Stimulated activated CD4-positive, alpha-beta T cell treated with anti-CD3 and anti-CD28 coated beads, Interleukin-12 subunit alpha, Interleukin-12 subunit beta, amount 100 ng/mL, for 4 hours (primary cell): Measurements from ENCODE around the gene C1QTNF1.

ENCODE experiments used
- DNase-seq: peaks from one replicate; pipeline ENCODE4 v3.0.0-alpha.2; 2020

The C1QTNF1 gene

DNA sequence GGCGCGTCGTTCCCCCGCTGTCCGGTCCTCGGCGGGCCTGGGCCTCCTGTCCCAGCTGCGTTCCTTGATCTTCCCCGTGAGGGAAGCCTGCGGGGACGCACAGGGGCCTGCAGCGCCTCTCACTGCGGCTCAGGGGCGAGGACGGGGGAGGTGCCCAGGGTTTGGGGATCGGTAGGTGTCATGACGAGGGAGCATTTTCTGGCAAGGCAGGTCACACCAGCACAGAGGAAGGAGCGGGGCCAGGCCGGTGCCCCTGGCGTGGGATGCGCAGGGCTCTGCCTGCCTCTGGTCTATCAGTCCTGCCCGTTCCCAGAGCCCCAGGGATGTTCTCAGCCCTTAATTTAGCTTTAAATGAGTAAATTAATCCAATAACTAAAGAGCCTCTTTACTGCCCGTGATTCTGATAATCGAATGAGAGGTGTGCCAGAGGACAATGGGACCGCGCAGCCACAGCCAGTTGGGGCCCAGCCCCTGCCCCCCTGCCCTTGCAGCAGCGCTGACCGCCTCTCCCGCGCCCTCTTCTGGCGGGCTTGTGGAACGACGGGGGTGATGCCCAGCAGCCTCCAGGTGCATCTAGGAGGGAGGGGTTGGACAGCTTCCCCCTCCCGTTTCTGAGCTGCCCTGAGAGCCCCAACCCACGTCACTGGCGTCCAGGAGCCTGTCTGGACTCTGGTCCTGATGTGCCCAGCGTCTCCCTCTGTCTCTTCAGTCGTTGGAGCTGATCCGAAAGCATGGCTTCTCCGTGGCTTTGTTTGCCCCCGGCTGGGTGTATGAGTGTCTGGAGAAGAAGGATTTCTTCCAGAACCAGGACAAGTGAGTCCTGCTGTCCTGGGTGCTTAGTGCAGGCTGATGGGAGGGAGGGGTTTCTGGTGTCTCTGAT lies 58.6 kb downstream of the C1QTNF1 start:
- peak; percentile 44 for DNase-seq

DNA sequence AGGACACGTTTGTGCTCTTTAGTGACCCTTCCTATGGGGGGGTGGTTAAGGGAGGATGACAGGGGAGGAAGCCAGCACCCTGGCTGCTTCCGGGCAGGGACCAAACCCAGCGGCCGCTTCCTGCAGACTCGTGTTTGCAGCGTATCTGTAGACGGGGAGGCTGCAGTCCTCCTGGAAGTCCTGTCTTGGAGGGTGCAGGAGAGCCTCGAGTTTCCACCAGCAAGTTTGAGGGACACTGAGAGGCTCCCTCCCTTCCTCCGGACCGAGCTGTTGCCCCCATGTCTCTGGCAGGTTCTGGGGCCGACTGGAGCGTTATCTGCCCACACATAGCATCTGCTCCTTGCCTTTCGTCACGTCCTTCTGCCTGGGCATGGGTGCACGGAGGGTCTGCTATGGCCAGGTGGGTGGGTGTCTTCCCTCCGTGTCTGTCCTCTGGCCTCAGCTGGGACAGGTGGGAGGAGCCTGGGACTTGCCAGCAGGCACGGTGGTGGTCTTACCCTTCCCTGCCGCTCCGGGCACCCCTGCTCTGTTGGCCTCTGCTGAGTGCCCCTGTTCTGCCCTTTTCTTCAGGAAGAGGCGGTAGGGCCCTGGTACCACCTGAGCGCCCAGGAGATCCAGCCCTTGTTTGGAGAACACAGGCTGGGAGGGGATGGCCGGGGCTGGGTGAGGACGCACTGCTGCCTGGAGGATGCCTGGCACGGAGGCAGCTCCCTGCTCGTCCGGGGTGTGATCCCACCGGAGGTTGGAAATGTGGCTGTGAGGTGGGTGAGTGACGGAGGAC lies 59.4 kb downstream of the C1QTNF1 start:
- DNase-seq, result no peak

DNA sequence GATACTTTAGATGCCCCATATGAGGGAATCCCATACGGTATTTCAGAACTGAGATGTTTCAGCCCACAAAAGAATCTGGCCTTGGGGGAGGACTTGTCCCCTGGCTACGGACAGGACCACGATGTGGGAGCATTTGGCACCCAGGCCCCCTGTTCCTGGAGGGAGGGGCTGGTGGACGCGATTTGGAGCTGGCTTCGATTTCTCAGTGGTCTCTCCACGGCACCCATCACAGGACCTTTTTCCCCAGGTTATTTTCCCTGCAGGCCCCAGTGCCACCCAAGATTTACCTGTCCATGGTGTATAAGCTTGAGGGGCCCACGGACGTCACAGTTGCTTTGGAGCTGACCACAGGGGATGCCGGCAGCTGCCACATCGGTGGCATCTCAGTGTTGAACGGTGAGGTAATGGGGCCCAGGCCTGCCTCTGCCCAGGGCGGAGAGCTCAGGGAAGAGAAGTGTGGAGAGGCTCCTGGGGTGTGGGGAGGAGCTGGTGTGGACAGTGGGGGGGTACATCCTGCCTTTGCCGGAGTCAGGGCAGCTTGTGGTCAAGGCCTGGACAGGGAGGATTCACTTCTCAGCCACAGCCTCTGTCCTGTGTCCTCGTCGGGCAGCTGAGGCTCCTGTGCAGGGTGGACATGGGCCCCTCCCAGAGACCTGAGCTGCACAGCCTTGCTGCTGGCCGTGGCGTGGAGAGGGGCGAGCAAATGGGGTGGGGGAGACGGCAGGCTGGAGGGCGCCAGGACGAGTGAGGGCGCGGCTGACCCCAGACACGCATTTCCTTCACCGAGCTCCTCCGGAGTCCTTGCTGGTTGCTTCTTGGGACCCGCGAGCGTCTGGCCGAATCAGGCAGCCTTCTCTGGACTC lies 60.6 kb downstream of the C1QTNF1 start:
- DNase-seq, result no peak

DNA sequence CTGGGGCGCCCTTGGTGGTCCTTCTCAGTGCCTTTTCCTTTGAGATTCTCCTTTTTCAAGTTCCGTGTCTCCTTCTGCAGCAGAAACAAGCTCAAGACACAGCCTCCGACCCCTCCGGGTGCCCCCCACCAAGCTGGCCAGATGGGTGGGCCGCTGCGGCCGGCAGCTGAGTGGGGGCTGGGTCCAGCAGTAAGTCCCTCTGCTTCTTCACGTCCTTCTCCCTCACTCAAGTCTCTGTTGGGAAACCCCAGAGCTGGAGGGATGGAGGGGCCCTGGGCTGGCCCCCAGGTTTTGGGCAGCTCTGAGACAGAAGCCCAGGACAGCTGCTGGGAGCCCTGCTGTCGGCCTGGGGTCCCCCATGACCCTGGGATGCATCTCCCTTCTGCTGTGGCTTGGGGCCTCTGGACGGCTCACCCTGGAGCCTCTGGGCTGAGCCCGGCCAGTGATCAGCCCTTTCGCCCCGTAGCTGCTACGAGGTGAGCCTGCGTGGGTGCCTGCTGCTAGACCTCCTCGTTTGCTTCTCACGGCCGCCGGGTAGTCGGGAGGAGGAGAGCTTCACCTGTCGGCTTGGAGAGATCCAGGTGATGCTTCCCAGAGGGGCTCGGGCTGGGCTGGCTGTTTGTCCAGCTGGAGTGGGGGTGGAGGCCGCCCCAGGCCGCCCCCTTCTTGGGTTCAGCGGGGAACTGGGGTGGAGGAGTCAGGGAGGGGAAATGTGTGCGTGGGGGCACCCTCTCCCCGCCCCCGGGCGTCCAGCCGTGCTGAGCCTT lies 61.4 kb downstream of the C1QTNF1 start:
- DNase-seq, result no peak

DNA sequence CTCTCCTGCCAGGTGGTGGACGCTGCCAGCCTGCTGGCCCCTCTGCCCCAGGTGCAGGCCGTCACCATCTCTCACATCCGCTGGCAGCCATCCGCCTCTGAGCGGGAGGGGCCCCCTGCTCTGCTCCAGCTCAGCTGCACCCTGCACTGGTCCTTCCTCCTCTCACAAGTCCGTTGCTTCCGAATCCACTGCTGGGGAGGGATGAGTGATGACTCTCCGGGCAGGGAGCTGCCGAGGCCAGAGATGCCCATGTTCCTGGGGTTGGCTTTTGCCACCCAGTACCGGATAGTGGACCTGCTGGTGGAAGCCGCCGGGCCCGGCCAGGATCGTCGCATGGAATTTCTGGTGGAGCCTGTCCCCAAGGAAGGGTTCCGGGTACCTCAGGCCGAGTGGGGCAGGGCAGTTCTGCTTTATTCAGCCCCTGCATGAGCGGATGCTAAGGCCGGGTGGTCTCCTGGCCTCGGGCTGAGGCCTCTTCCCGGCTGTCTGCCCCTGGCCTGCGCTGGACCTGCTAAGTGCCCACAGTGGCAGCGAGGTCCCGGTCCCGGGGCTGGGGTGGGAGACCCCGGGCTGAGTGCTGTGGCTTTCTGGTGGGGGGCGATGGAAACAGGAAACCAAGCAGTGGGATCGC lies 62.1 kb downstream of the C1QTNF1 start:
- DNase-seq, result no peak

DNA sequence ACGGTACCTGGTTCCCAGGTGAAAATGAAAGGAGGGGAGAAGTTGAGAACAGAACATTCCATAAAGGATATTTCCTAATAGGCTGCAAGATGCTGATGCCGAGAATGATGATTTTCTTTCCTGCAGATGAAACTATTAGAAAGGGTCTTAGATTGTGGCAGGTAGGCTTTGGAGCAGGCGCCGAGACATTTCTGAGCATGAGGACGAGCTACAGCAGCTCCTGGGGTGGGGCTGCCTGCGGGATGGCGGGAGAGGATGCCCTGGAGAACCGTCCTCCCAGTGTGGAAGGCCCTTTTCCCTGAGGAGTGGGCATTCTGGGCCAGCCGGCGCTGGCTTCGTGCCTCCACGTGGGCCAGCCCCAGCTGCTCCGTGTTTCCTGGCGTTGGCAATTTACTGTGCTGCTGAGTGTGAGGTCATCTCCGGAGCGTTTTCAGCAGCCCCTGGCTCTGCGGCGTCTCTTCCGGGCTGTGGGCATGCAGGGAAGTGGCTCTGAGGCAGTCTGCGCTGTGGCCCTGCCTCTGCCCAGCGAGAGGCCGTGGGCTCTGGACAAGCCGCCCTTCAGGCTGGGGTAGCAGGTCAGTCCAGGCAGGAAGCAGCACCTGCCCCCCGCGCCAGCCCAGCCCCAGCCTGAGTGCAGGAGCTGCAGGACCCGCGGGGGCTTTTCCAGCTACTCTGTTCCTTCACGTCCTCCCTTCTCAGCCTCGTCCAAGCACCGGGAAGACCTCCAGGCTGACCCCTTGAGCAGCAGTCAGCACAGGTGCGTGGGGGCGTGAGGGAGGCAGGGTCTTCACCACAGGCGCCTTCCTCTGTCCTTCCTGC lies 62.8 kb downstream of the C1QTNF1 start:
- no peak for DNase-seq

DNA sequence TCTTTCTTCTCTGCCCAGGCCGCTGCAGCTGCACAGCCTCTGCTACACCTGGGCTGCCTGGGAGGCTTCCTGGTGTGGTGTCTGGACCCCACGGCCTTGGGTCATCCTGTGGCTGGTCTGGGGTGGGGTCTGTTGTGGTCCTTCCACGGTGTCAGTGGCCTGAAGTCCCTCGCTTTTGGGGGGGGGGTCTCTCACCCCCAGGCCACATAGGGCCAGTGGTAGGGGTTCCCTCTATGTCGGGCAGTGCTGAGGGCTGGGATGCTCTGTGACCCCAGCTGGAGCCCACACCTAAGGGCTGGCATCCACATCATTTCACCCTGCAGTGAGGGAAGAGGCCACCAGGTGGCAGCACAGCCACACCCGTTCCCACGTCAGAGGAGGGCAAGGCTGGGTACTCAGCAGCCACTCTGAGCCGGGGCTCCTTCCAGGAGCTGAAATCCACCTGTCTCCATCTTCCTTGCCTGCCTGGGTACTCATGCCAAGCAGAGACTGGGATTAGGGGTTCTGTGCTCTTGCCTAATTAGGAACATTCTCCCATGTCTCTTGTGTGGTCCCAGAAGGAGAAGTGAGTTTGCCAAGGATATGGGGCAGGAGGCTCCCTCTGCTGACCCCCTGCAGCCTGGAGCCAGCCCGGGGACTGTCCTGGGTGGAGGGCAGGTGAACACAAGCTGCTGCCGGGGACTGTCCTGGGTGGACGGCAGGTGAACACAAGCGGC lies 63.6 kb downstream of the C1QTNF1 start:
- peak; percentile 78 for DNase-seq

DNA sequence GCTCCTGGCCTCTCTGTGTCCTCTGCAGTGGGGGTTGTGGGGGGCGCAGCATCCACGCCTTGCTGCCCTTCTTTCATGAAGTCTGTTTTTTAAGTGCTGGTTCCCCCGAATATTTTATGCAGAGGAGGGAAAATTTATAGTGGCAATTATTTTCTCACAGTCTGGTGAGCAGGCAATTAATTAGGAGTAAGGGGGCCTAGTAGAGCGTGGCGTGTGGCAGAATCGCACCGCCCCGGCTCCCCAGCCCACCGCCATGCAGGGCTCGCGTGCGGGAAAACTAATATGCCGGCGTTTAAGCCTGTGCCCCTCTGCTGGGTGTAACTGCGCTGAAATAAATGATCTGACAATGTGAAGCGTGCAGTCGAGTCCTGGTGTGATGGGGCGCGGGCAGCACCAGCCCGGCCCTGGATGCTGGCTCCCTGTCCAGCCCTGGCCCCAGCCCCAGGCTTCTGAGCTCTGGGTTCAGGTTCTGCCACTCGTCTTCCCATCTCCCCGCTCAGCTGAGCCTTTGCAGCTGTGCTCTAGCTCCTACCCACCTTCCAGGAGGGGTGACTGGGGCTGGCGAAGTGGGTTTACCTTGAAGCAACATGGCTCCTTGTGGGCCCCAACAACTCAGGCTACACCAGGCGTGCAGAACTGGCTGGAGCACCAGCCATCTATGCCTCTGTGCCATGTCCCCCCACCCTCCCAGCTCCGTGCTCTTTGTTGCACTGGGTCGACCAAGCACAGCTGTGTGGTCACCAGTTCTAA lies 64.5 kb downstream of the C1QTNF1 start:
- DNase-seq, result no peak

DNA sequence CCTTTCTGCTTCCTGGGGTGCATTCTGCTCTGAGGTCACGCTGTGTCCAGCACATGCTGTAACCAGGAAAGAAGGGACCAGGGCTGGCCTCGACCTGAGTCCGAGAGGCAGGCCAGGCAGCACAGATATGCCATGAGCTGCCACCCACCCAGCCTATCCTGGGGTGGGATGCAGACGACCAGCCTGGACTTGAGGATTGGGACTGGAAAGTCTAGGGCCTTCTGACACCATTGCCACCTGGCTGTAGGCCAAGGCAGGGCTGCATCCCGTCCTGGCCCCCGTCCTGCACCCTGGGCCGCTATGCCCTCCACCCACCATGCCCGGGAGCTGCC lies 65.0 kb downstream of the C1QTNF1 start:
- DNase-seq, result no peak

DNA sequence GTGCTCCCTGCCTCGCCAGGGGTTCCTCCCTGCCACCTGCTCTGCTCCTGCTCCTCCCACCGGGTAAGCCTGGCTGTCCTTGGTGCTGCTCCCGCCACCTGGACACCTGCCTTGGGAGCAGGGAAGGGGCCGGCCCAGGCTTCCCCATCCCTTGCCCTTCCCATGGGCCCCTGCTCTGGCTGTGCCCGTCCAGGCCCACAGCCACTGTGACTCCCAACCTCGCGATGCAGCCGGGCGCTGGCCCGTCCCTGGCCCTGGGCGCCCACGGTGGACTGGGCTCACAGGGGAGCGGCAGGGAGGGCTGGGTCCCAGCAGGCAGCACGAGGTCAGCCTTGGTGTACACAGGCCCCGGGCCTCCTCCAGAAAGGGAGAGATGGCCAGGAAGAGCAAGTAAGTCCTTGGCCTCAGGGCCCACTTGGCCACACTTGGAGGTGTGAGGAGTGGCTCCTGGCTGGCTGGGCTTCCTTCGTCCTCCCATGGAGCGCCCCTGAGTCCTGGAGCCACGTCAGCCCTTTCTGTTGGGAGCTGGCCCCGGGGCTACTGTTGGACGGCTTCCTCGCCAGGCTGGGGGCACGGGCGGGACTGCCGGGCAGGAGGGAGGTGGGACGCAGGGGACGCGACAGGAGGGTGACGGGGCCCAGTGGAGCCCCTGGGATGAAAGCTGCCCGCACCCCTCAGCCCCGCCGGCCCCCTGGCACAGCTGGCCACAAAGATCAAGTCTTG lies 65.9 kb downstream of the C1QTNF1 start:
- DNase-seq, result no peak

DNA sequence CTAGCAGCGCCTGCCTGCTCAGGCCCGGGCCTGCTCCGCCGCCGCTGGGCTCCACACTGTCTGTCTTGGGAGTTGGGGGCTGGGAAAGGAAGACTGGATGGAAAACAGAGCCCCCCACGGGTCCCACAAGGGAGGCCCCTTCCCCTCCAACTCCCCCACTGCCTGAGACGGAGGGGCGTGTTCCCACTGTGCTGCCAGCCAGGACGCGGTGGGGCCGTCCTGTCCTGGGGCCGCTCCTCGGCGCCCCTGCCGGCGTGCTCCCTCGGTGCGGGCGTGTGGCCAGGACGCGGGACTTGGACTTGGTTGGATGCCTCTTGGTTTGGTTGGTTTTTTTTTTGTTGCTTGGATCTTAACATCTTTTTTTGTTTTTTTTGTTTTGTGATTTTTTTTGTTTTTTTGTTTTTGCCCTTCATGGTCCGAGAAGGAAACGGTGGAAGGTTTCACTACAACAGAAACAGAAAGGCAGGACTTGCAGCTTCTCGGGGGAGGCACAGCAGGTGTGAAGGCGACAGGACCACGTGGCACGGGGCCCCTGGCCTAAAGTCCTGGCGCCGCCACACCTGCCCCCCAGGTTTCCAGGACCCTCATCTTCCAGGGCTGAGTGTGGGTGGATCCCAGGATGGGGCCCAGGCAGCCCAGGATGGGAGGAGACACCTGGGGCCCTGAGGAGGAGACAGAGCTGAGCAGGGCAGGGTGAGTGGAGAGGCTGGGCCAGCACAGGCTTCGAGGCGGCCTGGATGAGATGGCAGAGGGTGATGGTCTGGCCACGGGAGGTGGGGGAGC lies 66.7 kb downstream of the C1QTNF1 start:
- no peak for DNase-seq

DNA sequence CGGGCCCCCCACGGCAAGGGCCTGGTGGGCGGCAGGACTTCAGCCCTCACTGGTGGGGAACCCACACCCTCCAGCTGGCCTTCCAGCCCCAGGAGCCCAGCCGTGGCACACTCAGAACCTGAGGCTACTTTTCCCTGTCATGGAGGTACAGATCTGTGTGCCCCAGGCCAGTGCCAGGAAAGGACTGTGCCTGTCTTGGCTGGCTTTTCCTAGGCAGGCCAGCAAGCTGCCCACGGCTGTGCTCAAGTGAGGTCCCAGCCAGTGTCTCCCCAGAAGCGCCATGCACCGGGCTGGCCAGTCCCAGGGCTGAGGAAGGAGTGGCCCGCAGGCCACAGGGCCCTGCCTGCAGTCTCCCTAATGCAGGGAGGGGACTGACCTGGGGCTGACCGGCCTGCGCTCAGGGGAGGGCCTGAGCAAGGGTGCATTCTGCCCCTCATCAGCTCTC lies 67.3 kb downstream of the C1QTNF1 start:
- no peak for DNase-seq

DNA sequence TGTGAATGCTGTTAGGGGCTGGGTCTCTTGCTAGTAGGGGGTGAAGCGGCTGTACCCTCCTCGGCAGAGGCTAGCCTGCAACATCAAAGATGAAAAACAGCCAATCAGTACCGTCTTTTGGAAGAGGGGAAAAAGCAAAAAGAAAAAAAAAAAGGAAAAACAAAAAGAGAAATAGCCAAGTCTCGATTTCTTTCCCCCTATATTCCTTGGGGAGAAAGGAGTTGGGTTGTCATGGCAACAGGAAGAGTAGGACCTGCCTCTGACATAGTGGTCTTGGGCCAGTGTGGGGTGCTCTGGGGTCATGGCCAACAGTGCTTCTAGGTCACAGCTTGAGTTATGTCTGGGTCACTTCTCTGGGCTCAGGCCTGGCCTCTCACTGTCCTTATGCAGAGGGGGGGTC lies 68.6 kb downstream of the C1QTNF1 start:
- no peak for DNase-seq

DNA sequence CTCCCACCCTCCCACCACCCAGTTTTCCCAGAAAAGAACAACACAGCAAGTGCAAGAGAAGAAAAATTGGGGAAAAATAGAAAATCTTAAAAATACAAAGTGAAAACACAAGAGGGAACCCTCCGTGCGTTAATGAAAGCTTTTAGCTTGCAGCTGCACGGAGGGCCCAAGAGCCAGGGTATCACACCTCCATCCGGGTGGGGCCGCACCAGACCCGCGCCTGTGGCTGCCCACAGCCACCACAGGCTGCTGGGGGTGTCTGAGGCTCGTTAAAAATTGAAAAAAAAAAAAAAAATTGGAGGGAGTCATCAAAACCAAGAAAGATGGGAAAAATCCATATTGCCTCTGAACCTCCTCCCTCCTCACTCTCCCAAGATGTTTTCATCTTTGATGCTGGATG lies 69.3 kb downstream of the C1QTNF1 start:
- DNase-seq, result no peak

DNA sequence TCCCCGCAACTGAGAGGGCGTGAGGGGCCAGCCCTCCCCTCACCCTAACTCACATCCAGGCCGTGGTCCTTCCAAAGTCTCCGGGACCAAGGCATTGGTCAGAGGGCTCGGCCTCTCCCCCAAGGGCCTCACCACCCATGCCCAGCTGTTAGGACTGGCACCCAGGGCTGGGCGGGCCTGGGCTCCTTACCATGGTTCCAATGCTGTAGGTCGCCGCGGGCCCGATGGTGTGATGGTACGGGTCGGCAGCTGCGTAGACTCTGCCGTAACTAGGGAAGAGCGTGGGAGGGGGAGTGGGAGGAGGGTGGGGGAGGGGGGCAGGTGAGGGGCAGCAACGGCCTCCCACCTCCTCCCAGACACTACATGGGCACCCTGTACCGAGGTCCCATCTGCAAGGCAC lies 70.3 kb downstream of the C1QTNF1 start:
- no peak for DNase-seq

DNA sequence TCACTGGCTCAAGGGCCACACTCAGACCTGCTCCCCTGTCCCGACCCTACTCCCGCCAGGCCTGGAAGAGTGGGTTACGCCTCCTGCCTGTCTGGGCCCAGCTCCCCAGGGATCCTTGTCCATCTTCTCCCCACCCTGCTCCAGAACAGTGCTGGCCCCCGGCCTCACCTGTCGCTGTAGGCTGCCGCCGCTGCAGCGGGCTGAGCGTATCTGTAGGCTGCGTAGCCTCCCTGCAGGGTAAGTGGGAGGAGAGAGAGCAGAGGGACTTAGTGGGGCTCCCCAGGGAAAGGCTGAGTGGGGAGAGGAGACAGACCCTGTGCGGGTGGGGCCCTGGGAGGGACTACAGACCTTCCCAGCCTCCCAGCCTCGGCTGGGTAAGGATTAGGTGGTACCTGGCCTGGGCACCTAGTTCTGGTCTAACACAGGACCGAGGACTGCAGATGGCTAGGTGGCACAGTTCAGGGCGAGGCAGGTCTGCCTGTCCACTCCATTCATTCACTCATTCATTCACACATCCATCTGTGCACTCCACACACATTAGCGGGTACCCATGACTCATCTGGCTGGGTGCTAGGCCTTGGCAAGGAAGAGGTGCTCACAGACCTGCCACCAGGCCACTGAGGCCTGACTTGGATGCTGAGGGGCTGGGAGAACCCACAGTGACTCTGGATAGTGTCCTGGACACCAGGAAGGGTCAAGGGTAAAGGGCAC lies 71.5 kb downstream of the C1QTNF1 start:
- DNase-seq, result no peak

DNA sequence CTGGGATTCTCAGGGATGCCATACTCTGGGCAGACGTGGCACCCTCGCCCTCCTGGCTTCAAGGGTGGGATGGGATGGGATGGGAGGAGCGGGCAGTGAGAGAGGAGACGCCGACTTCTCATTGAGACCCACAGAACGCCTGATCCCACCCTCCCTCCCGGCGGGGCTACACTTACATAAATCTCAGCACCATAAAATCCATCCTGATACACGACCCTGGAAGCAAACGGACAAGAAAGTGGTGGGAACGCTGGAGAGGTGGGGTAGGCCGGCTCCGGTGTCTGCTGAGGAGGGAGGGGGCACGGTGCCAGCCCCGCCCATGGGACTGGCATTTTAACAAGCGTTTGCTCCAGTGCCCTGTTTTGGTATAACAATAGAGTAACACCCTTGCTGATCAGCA lies 72.5 kb downstream of the C1QTNF1 start:
- DNase-seq, result no peak
